HG02623 (cell line): ENCODE results near the gene NAP1L1.

ENCODE experiments used
- ATAC-seq: cut with Tn5 transposase; IDR thresholded peaks from one replicate; pipeline ENCODE4 v1.9.1; 2021; ENCODE audit warnings: moderate library complexity; ENCODE audit not compliant: unreplicated experiment

Gene NAP1L1

GRCh38 chr12:76023069-76023690 lies 61.3 kb downstream of the NAP1L1 start:
- no peak for ATAC-seq

GRCh38 chr12:76022506-76022905 lies 62.0 kb downstream of the NAP1L1 start:
- no peak for ATAC-seq

DNA sequence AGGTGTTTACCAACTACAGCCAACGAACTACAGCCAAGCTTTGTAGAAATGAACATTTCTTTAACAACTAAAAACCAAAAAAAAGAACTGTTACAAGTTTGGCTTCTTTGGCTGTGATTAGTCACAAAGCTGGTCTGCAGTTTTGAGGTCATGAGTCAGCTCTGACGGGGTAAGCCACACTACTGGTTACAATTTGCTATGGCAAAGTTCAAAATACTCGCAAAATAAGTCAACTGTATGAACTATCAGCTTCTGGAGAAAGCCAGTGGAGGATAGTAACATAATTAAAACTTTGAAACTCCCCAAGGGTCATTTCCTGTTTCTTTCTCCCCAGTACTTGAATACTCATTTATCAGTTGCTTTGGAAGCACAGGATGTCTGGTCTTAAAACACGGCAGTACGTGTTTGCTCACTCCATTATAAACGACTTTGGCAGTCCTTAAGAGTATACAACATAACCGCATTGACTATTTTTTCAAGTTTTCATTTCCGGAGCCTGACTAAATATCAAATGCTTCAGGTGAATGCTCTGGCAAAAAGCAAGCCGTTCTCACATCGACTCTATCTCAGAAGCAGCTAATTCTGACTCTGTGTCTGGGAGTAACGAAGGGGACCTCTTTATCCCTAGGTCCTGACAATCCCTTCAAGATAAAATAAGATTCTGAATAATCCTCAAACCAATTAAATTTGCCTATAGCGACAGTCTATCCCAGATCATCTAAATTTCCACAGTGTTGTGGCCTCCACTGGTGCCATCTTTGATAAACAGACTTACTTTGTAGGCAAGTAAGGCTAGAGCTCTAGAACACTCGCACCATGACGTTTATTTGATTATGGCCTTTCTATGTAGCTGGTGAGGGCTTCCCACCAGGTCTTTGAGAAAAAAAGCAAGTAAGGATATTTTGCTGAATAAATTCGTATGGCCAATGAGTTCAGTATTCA lies 63.5 kb downstream of the NAP1L1 start:
- peak; percentile 62 for ATAC-seq

- no peak for ATAC-seq
These were observed 64.2 kb downstream of the NAP1L1 start for GRCh38 chr12:76020281-76020680.

- ATAC-seq, result no peak
These were observed 65.8 kb downstream of the NAP1L1 start for GRCh38 chr12:76018672-76019071.

GRCh38 chr12:76018111-76018510 lies 66.4 kb downstream of the NAP1L1 start:
- no peak for ATAC-seq

DNA sequence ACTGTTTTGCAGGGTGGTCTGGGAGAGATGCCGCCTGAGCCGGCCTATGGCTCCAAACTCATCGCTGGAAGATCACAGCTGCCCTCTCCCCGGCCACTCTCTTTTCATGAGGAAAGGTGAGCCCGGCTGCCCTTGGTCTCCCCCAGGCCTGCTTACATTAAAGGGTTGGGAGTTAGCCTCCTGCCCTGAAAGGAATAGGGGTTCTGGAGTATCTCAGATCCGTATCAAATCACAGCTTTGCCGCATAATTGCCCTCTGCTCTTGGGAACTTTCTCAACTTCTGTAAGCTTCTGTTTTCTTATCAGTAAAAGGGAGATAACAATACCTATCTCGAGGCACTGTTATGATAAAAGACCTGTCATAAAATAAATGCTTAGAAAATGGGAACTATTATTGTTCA lies 70.5 kb downstream of the NAP1L1 start:
- no peak for ATAC-seq

DNA sequence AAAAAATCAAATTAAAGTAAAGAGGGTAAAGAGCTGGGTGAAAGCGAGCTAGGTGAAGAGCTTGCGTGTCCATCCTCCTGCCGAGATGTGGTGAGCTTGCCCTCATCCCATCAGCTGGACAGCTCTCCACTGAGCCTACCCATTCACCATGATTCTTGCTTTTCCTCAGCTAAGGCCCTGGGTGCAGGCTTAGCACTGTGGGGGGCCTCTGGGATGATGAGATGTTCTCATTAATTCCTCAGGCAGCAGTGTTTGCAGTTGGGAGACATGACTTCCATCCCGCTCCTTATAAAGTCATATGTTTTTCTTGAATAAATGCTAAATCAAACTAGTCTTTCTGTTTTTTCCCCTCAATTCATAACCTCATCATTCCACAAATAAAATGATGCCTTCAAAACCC lies 70.9 kb downstream of the NAP1L1 start:
- ATAC-seq, result no peak

DNA sequence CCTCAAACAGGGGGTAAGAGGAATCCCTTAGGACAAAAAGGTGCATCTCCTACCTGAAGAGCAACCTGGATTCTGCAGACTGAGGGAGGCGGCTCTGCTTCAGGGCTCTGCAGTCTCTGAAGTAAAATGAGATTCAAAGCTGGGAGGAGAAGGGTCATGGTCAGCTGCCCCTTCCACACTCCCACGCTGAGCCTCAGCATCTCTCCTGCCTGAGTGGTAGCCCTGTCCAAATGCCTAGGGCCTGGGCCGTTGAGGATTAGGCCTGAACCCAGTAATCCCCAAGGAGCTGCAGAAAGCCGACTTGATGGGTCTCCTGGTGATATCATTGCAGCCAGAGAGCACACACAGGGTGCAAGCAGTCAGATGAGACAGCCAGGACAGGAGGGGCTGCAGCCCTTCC lies 71.8 kb downstream of the NAP1L1 start:
- no peak for ATAC-seq

DNA sequence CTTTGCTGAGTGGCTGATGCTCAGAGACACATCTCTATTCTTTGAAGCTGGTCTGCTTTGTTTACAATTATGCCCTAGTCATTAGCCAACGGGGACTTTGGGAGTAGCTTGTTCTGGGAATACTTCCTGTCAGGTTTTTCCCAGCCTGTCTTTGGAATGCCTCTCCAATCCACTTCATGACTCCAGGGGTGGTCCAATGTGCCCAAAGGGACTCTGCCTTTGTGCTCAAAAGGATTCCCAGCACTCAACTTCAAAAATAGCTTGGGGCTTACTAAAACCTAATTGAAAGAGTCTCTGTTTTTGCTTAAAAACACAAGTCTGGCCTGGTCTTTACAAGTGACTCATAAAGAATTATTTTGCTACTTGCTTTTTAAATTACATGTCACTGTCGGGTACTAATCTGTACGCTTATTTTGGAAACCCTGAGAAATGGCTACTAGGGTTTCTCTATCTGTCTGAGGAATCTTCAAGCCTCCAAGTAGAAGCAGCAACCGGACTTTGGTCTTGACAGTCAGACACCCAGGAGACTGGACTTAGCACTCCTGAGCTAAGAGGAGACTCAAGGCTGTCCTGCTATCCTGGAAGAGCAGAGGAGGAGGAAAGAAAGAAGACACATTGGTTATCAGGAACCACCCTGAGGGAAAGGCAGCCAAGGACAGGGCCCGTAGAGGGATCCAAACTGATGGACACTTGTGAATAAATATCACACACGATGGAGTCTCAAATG lies 73.6 kb downstream of the NAP1L1 start:
- no peak for ATAC-seq

DNA sequence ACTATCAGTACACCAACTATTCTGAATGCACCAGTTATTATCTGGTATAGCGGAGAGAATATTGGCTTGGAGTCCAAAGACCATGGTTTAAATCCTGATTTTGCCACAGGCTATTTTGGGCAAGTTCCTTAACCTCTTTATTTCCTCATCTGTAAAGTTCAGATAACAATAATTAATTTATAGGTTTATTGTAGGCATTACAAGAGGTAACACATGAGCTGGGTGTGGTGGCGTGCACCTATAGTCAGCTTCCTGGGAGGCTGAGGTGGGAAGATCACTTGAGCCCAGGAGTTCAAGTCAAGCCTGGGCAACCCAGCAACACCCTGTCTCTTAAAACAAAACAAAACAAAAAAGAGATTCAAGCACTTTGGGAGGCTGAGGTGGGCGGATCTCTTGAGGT lies 76.1 kb downstream of the NAP1L1 start:
- no peak for ATAC-seq

DNA sequence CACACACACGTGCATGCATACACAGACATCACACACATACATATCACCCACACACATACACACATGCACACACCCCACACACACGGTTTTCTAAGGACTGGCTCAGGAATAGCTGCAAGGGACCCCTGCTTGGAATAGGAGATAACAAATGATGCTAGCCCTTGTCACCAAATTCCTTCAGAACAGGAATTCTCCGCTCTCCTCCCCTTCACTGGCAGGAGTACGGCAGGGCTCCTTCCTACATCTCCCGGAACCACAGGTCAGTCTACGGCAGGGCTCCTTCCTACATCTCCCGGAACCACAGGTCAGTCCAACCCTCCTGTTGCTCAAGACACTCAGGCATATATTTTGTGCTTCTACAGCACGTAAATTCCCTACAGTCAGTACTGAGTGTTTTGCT lies 76.8 kb downstream of the NAP1L1 start:
- no peak for ATAC-seq

GRCh38 chr12:76006028-76006925 lies 78.2 kb downstream of the NAP1L1 start:
- ATAC-seq, result no peak

DNA sequence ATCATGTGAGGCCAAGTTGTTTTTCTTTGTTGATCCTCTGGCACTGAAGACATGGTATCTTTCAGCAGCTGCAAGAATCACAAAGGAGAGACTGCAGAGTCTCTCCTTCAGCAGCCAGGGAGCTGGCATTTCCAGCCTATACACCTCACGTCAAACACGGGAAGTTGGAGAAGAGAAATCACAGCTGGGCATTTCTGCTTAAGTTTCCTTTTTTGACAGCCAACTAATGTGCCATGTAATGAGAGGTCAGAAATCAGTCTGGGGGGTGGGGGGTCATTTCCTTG lies 81.2 kb downstream of the NAP1L1 start:
- no peak for ATAC-seq

DNA sequence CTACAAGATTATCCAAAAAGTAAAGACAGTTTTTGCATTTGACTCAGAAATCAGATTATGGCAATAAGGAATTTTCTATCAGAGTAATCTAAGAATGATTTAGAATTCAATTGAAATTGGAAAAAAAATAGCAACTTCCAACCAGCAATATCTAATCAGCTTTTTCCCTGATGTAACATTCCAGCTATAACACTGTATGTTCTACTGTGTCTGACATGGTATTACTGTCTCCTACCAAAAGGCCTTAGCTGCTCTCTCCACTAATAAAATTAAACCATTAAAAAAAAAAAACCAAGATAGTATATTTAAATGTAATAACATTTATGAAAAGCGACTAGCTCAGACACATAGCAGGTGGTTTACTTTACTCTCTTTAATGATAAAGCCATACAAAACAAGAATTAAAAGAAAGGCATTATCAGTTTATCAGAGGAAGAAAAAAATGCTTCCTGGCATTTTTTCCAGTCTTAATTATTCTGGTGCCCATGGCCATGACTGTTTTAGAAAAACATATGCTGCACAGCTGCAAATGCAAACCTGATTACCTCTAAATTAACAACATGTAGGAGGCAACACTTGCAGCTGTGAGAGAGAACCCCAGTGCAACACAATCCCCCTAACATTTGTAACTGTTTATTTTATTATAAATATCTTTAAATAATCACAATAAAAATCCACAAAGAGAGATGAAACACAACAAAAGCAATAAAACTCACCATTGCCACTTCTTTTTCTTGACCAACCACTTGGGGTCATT lies 81.7 kb downstream of the NAP1L1 start:
- no peak for ATAC-seq

DNA sequence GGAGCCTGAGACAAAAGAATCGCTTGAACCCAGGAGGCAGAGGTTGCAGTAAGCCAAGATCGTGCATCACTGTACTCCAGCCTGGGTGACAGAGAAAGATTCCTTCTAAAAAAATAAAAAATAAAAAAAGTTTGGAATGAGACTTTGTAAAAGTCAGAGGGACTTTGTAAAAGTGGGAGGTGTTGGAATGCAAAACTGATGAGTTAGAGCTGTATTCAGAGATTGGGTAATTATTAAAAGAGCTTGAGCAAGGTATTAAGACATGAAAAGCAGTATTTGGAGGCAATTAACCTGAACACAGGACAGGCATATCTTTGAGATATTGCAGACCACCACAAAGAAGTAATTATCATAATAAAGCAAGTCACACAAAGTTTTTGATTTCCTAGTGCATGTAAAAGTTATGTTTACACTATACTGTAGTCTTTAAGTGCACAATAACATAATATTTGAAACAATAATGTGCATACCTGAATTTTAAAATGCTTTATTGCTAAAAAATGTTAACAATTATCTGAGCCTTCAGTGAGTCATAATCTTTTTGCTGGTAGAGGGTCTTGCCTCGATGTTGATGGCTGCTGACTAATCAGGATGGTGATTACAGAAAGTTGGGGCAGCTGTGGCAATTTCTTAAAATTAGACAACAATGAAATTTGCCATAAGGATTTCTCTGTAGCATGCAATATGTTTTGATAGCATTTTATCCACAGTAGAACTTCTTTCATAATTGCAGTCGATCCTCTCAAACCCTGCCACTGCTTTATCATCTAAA lies 86.0 kb downstream of the NAP1L1 start:
- ATAC-seq, result no peak

GRCh38 chr12:75997658-75998057 lies 86.8 kb downstream of the NAP1L1 start:
- ATAC-seq, result no peak

GRCh38 chr12:75996861-75997447 lies 87.5 kb downstream of the NAP1L1 start:
- no peak for ATAC-seq

- no peak for ATAC-seq
These were observed 88.8 kb downstream of the NAP1L1 start for GRCh38 chr12:75995691-75996090.
